D721Med (cell line): ENCODE data around the gene SETD3.

ENCODE experiments used
- DNase-seq: peaks from one replicate; pipeline ENCODE4 v3.0.0; 2011; ENCODE audit warnings: low spot score; ENCODE audit not compliant: insufficient read length
- FAIRE-seq: peaks from 2 replicates; lab custom pipeline; 2011; peaks lifted over from hg19 to GRCh38; lab: Jason Lieb, UNC
- CTCF ChIP-seq: IDR thresholded peaks from 2 replicates; pipeline ENCODE4 v1.5.1; 2012; ENCODE audit warnings: mild to moderate bottlenecking, control low read depth; ENCODE audit not compliant: insufficient read depth; ENCODE audit errors: missing control alignments

The SETD3 gene

GRCh38 chr14:99361596-99362215 is 119.0 kb downstream of the SETD3 start:
- no peak for DNase-seq
- TF ChIP-seq CTCF = no peak
- FAIRE-seq = no peak

- TF ChIP-seq CTCF = no peak
- DNase-seq (no peak), FAIRE-seq (no peak)
Observed at GRCh38 chr14:99360774-99361595, 119.7 kb downstream of the SETD3 start.

- FAIRE-seq (no peak), DNase-seq (no peak)
- TF ChIP-seq CTCF = no peak
Observed at GRCh38 chr14:99359906-99360305, 120.8 kb downstream of the SETD3 start.

- no peak for TF ChIP-seq CTCF
- no peak for DNase-seq
- FAIRE-seq = no peak
Observed at GRCh38 chr14:99357916-99358390, 122.7 kb downstream of the SETD3 start.

GRCh38 chr14:99357151-99357915 is 123.3 kb downstream of the SETD3 start:
- TF ChIP-seq CTCF = no peak
- FAIRE-seq (no peak), DNase-seq (no peak)

- DNase-seq = no peak
- no peak for TF ChIP-seq CTCF
- no peak for FAIRE-seq
Observed at GRCh38 chr14:99356031-99356608, 124.5 kb downstream of the SETD3 start.
